ENCODE measurements around the gene ARHGEF17. TPM values are rescaled to one million over a fixed set of nuclear protein-coding genes. Genes with fewer than 3 reads are reported as not detected.

Gene ARHGEF17
- total RNA-seq, 1 donor from 2014 or later: 77.0 TPM

DNA sequence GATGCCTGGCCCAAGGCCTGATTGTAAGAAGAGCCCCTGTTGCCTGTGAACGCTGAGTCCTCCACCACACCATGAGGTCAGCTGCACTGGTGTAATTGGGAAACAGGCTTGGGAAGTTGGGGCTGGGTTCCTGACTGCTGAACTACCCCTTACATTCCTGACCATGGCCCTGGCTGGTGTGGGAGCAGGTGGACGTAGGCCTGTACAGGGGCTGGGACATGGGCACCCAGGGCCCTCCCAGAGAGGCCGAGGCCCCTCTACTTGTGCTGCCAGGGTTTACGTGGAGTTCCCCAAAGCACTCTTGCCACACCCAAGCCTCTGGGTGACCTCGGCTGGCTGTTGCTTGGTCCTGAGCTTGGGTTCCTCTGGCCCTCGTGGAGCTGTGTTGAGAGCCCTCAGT, 73.5 kb downstream of the ARHGEF17 start:
- Mint-ChIP-seq H3K4me1 (ENCODE audit: low read depth) (peaks cover 13% of the 10 kb centered on the region), H3K4me3 (ENCODE audit: low read depth) (no peak overlapping the region), H3K27ac (no peak overlapping the region), H3K27me3 (peaks cover 6% of the 10 kb centered on the region), H3K36me3 (ENCODE audit: insufficient read depth) (no peaks in the 10 kb centered on the region), H3K9me3 (ENCODE audit: low read depth) (no peaks in the 10 kb centered on the region)
- TF ChIP-seq, protein P1, sequence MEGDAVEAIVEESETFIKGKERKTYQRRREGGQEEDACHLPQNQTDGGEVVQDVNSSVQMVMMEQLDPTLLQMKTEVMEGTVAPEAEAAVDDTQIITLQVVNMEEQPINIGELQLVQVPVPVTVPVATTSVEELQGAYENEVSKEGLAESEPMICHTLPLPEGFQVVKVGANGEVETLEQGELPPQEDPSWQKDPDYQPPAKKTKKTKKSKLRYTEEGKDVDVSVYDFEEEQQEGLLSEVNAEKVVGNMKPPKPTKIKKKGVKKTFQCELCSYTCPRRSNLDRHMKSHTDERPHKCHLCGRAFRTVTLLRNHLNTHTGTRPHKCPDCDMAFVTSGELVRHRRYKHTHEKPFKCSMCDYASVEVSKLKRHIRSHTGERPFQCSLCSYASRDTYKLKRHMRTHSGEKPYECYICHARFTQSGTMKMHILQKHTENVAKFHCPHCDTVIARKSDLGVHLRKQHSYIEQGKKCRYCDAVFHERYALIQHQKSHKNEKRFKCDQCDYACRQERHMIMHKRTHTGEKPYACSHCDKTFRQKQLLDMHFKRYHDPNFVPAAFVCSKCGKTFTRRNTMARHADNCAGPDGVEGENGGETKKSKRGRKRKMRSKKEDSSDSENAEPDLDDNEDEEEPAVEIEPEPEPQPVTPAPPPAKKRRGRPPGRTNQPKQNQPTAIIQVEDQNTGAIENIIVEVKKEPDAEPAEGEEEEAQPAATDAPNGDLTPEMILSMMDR (IDR thresholded peaks at IDR 0.05; ENCODE audit: unreplicated experiment): no peak
- no peak for DNase-seq (ENCODE audit: low spot score, unreplicated experiment)

DNA sequence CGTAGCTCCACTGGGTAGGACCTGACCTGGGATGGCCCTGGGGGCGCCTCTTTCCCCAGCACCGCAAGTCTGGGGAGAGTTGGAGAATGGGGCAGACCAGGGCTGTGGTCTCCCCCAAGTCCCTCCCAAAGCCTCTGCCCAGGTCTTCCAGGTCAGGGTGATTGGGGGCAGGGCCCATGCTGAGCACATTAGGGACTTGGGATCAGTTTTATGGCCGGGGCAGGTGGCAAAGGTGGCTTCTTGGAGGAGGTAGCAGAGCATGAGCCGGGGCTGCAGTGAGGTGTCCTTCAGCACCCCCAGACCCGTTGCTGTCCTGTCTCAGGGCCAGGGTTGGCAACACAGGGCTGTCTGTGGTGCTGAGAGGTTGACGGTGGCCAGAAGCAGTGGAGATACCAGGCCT, 74.1 kb downstream of the ARHGEF17 start:
- TF ChIP-seq, protein P1 (IDR thresholded peaks at IDR 0.05; ENCODE audit: unreplicated experiment): no peak

DNA sequence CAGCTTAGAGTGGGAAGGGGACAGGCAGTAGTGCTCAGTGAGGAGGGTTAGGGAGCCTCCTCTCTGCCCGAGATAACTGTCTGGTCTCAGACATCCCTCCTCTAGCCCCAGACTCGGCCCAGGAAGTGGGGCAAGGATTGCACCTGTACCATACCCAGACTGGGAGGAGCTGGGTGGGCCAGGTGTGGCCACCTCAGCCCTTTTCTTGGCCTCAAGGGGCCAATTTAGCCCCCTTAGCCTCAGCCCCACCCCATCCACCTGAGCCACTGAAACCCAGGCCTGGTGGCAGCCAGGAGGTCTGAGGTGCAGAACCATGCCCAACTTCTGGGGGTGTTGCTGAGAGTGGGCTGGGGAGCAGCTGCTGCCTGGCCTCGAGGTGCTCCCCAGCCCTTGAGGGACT, 74.7 kb downstream of the ARHGEF17 start:
- TF ChIP-seq, protein P1 (IDR thresholded peaks at IDR 0.05; ENCODE audit: unreplicated experiment): no peak
- Mint-ChIP-seq H3K9me3 (ENCODE audit: low read depth) (no peaks in the 10 kb centered on the region), H3K27me3 (peaks cover 3% of the 10 kb centered on the region), H3K4me1 (ENCODE audit: low read depth) (peaks cover 10% of the 10 kb centered on the region), H3K4me3 (ENCODE audit: low read depth) (no peak overlapping the region), H3K36me3 (ENCODE audit: insufficient read depth) (no peaks in the 10 kb centered on the region), H3K27ac (no peak overlapping the region)
- DNase-seq (ENCODE audit: low spot score, unreplicated experiment): no peak

More for the DNA sequence above, 74.1 kb downstream of the ARHGEF17 start:
- Mint-ChIP-seq H3K4me3 (ENCODE audit: low read depth) (no peak overlapping the region), H3K27ac (no peak overlapping the region), H3K27me3 (peaks cover 3% of the 10 kb centered on the region), H3K36me3 (ENCODE audit: insufficient read depth) (no peaks in the 10 kb centered on the region), H3K9me3 (ENCODE audit: low read depth) (no peaks in the 10 kb centered on the region), H3K4me1 (ENCODE audit: low read depth) (peaks cover 10% of the 10 kb centered on the region)
- no peak for DNase-seq (ENCODE audit: low spot score, unreplicated experiment)

DNA sequence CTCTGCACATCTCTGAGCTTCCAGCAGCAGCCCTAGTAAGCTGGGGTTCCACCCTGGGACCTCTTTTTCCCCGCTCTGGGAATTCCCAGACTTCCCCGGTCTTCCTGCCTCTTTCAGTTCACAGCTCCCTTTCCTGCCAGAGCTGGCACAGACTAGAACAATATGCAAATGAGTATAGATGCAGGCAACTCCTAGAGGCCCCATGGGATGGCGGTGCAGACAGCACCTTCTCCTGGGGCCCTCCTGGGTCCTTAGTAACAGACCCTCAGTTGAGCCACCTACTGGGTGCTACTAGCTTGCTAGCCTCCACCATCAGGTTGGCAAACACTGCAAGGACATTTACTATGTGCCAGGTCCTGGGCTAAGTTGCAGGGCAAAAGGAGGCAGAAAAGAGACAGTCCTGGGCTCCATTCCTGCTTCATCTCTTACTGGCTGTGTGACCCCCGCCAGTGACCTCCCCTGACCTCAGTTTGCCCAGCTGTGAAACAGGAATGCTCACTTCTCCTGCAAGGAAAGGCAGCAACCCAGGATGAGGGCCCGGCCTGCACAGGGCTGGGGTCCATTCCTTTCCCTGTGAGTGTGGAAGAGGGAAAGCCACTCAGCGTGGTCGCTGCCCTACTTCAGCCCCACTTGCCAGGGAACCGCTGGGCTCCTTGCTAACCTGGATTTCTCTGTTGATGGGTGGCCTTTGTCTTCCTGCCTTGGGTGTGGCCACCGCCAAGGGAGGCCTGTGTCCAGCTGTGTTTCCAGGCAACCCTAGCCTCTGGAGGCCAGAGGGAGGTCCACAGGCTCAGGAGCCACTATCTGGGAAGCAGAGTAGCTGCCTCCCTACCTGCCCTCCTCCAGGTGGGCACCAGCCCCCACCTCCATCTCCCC, 75.4 kb downstream of the ARHGEF17 start:
- no peaks in the 10 kb centered on the region for H3K36me3 Mint-ChIP-seq (ENCODE audit: insufficient read depth)
- H3K27me3 Mint-ChIP-seq: no peaks in the 10 kb centered on the region
- H3K4me3 Mint-ChIP-seq (ENCODE audit: low read depth): no peak overlapping the region
- DNase-seq (ENCODE audit: low spot score, unreplicated experiment): no peak
- TF ChIP-seq, protein P1 (IDR thresholded peaks at IDR 0.05; ENCODE audit: unreplicated experiment): no peak
- no peak overlapping the region for H3K27ac Mint-ChIP-seq
- H3K4me1 Mint-ChIP-seq (ENCODE audit: low read depth): peaks cover 13% of the 10 kb centered on the region
- H3K9me3 Mint-ChIP-seq (ENCODE audit: low read depth): no peaks in the 10 kb centered on the region

DNA sequence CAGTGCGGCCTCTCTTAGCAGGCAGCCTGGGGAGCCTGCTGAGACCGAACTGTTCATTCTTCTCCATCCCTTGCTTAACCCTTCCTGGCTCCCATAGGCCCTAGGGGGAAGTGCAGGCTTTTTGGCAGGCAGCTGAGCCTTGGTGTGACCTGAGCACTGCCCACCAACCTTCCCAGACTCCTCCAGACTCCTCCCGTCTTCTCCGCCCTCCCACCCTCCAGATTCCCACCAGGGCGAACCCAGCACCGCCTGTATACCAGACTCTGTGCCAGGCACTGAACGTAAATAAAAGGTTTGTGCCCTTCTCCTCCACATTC, 76.0 kb downstream of the ARHGEF17 start:
- no peak for DNase-seq (ENCODE audit: low spot score, unreplicated experiment)
- H3K27me3 Mint-ChIP-seq: no peaks in the 10 kb centered on the region
- no peak overlapping the region for H3K4me3 Mint-ChIP-seq (ENCODE audit: low read depth)
- no peak overlapping the region for H3K27ac Mint-ChIP-seq
- peaks cover 13% of the 10 kb centered on the region for H3K4me1 Mint-ChIP-seq (ENCODE audit: low read depth)
- TF ChIP-seq, protein P1 (IDR thresholded peaks at IDR 0.05; ENCODE audit: unreplicated experiment): no peak
- no peaks in the 10 kb centered on the region for H3K9me3 Mint-ChIP-seq (ENCODE audit: low read depth)
- H3K36me3 Mint-ChIP-seq (ENCODE audit: insufficient read depth): no peaks in the 10 kb centered on the region

Measured in progenitor cell of endocrine pancreas (in vitro differentiated cells).